Measurements from ENCODE around the gene MERTK. TPM values are rescaled to one million over a fixed set of nuclear protein-coding genes. Genes with fewer than 3 reads are reported as not detected.

The MERTK gene
- total and polyA plus RNA-seq, 2 donors (not counting 1 experiment from before 2014, with no cell fraction given) = 0.04 to 0.34 TPM

- intact Hi-C loops (cut with micrococcal nuclease) = no loop called here
- CTCF ChIA-PET = interaction anchor here (0.6 kb wide), 1 partner anchor 54 kb away, joined by 6 read pairs; no protein-coding TSS in a partner anchor
- H3K27me3 ChIP-seq (replicated peaks in 1 of 4; ENCODE audit: control extremely low read depth in 1 of 4, control insufficient read depth in 3 of 4, insufficient read depth in 4 of 4, low read length in 3 of 4) = no peaks in the 10 kb centered on the region
- no peak overlapping the region for H3K9ac ChIP-seq (ENCODE audit: low read length)
- no peak overlapping the region for H3K4me2 ChIP-seq (replicated peaks; ENCODE audit: low read depth, low read length, poor library complexity, severe bottlenecking)
- no peak overlapping the region for H3K27ac Mint-ChIP-seq
- H3K27me3 Mint-ChIP-seq = no peaks in the 10 kb centered on the region
- H3K9me3 ChIP-seq (ENCODE audit: control extremely low read depth in 1 of 3, control insufficient read depth in 2 of 3, insufficient read depth in 1 of 3, low read length in 2 of 3) = no peaks in the 10 kb centered on the region
- no peak overlapping the region for H3K27ac ChIP-seq (ENCODE audit: low read length in 2 of 2)
- no peaks in the 10 kb centered on the region for H3K79me2 ChIP-seq (ENCODE audit: control insufficient read depth, insufficient read depth, low read length)
- no peak for TF ChIP-seq CTCF (IDR thresholded peaks at IDR 0.05)
- no peak for TF ChIP-seq EZH2 (IDR thresholded peaks at IDR 0.05; ENCODE audit: borderline replicate concordance, insufficient read depth, low read depth, low read length, poor library complexity, severe bottlenecking)
- H3K4me1 Mint-ChIP-seq = no peaks in the 10 kb centered on the region
- no peak overlapping the region for H2AFZ ChIP-seq (ENCODE audit: insufficient read depth, low read depth, low read length, poor library complexity, severe bottlenecking)
- no peaks in the 10 kb centered on the region for H3K4me1 ChIP-seq (ENCODE audit: control insufficient read depth in 2 of 2, insufficient read depth in 2 of 2, low read length in 2 of 2)
- POLR2A ChIA-PET = no interaction called here
- H3K9me3 Mint-ChIP-seq (ENCODE audit: insufficient read depth) = no peaks in the 10 kb centered on the region
- H3K4me3 Mint-ChIP-seq = no peak overlapping the region
- no peak for DNase-seq
- H4K20me1 ChIP-seq (ENCODE audit: control insufficient read depth, insufficient read depth, low read length, poor library complexity, severe bottlenecking) = no peaks in the 10 kb centered on the region
- H3K36me3 ChIP-seq (replicated peaks in 1 of 2; ENCODE audit: control extremely low read depth in 1 of 2, control insufficient read depth in 1 of 2, extremely low read depth in 1 of 2, insufficient read depth in 2 of 2, low read length in 1 of 2) = no peaks in the 10 kb centered on the region
- no peak for ATAC-seq (ENCODE audit: low read depth)
- 100% methylated on average over 1 of the region's 1 CpG for WGBS (ENCODE audit: insufficient coverage)
- no peak overlapping the region for H3K4me3 ChIP-seq (ENCODE audit: control extremely low read depth in 1 of 5, extremely low read depth in 1 of 5, insufficient read depth in 1 of 5, low read depth in 2 of 5, low read length in 4 of 5)
These were observed 20.0 kb downstream of the MERTK start for GRCh38 chr2:111918383-111918806.

- CTCF ChIA-PET = interaction anchor here (0.8 kb wide), 1 partner anchor 12 kb away, joined by 3 read pairs; no protein-coding TSS in a partner anchor
- DNase-seq = no peak
These were observed 21.0 kb downstream of the MERTK start for GRCh38 chr2:111919365-111919764.

More at GRCh38 chr2:111919365-111919764, 21.0 kb downstream of the MERTK start:
- 75% methylated on average over 2 of the region's 2 CpGs for WGBS (ENCODE audit: insufficient coverage)
- Histone ChIP-seq H3K36me3 (replicated peaks in 1 of 2; ENCODE audit: control extremely low read depth in 1 of 2, control insufficient read depth in 1 of 2, extremely low read depth in 1 of 2, insufficient read depth in 2 of 2, low read length in 1 of 2) (no peaks in the 10 kb centered on the region), H3K4me3 (ENCODE audit: control extremely low read depth in 1 of 5, extremely low read depth in 1 of 5, insufficient read depth in 1 of 5, low read depth in 2 of 5, low read length in 4 of 5) (no peak overlapping the region), H3K9ac (ENCODE audit: low read length) (no peak overlapping the region), H4K20me1 (ENCODE audit: control insufficient read depth, insufficient read depth, low read length, poor library complexity, severe bottlenecking) (no peaks in the 10 kb centered on the region), H3K27me3 (replicated peaks in 1 of 4; ENCODE audit: control extremely low read depth in 1 of 4, control insufficient read depth in 3 of 4, insufficient read depth in 4 of 4, low read length in 3 of 4) (no peaks in the 10 kb centered on the region), H3K79me2 (ENCODE audit: control insufficient read depth, insufficient read depth, low read length) (no peaks in the 10 kb centered on the region), H3K9me3 (ENCODE audit: control extremely low read depth in 1 of 3, control insufficient read depth in 2 of 3, insufficient read depth in 1 of 3, low read length in 2 of 3) (no peaks in the 10 kb centered on the region), H3K27ac (ENCODE audit: low read length in 2 of 2) (no peak overlapping the region), H2AFZ (ENCODE audit: insufficient read depth, low read depth, low read length, poor library complexity, severe bottlenecking) (no peak overlapping the region), H3K4me2 (replicated peaks; ENCODE audit: low read depth, low read length, poor library complexity, severe bottlenecking) (no peak overlapping the region), H3K4me1 (ENCODE audit: control insufficient read depth in 2 of 2, insufficient read depth in 2 of 2, low read length in 2 of 2) (no peaks in the 10 kb centered on the region)
- H3K4me1 Mint-ChIP-seq = no peaks in the 10 kb centered on the region
- intact Hi-C loops (cut with micrococcal nuclease) = no loop called here
- no peak overlapping the region for H3K4me3 Mint-ChIP-seq
- H3K27ac Mint-ChIP-seq = no peak overlapping the region
- POLR2A ChIA-PET = no interaction called here
- peaks cover 2% of the 10 kb centered on the region for H3K27me3 Mint-ChIP-seq
- no peak for TF ChIP-seq EZH2 (IDR thresholded peaks at IDR 0.05; ENCODE audit: borderline replicate concordance, insufficient read depth, low read depth, low read length, poor library complexity, severe bottlenecking)
- no peak for TF ChIP-seq CTCF (IDR thresholded peaks at IDR 0.05)
- H3K9me3 Mint-ChIP-seq (ENCODE audit: insufficient read depth) = no peaks in the 10 kb centered on the region
- ATAC-seq (ENCODE audit: low read depth) = no peak
